C1 segment of cervical spinal cord (tissue), 14 donors: ENCODE results near the gene ACMSD.
"Not testable (repeated sequence)": the region's sequence is repeated elsewhere in the genome, so short reads cannot be mapped to it uniquely, and the experiment has no call there.

ENCODE experiments used
- DNase-seq, 14 donors: peaks; one replicate each; lab custom pipeline; 2025; lab: John Stamatoyannopoulos, UW

Gene ACMSD

DNA sequence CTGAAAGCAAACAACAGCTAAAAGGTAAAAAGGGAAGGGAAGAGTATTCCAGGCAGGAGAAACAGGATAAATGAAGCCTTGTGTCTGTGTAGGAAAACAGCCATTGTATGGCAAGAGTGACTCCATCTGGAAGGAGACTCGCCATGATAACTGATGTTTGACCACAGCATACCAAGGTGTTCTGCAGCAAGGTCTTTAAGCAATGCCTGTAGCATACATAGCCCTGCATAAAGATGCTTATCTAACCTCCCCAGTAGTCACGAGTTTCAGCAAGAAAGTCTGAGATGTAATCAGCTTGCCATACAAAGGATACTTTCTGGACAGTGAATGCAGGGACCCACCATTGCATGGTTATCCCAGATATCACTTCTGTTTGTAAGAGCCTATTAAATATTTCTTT lies 68.3 kb downstream of the ACMSD start:
- no peak for DNase-seq

DNA sequence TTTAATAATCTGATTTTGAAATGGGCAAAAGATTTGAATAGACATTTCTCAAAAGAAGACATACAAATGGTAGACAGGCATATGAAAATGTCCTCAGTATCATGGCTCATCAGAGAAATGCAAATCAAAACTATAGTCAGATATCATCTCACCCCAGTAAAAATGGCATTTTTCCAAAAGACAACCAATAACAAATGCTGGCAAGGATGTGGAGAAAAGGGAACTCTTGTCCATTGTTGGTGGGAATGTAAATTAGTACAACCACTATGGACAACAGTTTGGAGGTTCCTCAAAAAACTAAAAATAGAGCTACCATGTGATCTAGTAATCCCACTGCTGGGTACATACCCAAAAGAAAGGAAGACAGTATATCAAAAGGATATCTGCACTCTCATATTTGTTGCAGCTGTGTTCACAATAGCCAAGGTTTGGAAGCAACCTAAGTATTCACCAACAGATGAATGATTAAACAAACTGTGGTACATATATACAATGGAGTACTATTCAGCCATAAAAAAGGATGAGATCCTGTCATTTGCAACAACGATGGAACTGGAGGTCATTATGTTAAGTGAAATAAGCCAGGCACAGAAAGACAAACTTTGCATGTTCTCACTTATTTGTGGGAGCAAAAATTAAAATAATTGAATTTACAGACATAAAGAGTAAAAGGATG lies 69.2 kb downstream of the ACMSD start:
- not testable (repeated sequence) for DNase-seq

DNA sequence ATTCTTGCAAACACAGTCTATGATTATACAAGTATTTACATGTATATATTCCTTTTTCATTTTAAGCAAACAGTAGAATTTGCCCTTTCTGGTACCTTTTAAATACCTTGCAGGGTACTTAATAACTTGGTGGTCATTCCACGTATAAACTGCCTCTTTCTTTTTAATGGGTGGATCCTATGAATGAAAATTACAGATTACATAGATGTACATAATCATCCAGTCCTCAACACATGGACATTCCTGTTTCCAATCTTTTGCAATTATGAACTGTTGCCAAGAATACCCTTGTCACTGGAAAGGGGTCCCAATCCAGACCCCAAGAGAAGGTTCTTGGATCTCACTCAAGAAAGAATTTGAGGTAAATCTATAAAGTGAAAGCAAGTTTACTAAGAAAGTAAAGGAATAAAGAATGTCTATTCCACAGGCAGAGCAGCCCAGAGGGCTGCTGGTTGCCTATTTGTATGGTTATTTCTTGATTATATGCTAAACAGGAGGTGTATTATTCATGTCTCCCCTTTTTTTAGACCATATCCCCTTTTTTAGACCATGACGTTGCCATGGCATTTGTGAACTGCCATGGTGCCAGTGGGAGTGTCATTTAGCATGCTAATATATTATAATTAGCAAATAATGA lies 72.5 kb downstream of the ACMSD start:
- DNase-seq, result no peak

DNA sequence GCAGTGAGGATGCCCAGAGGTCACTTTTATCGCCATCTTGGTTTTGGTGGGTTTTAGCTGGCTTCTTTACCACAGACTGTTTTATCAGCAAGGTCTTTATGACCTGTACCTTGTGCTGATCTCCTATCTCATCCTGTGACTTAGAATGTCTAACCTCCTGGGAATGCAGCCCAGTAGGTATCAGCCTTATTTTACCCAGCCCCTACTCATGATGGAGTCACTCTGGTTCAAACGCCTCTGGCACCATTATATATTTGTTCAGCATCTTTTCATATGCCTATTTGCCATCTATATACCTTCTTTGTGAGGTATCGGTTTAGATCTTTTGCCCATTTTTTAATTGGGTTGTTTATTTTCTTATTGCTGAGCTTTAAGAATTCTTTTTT lies 73.0 kb downstream of the ACMSD start:
- no peak for DNase-seq

DNA sequence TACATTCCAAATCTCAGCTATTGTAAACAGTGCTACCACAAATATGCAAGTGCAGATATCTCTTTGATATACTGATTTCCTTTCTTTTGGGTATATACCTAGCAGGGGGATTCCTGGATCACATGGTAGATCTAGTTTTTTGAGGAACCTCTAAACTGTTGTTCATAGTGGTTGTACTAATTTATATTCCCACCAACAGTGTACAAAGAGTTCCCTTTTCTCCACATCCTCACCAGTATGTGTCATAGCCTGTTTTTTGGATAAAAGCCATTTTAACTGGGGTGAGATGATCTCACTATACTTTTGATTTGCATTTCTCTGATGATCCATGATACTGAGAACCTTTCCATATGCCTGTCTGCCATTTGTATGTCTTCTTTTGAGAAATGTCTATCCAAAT lies 73.9 kb downstream of the ACMSD start:
- no peak for DNase-seq

DNA sequence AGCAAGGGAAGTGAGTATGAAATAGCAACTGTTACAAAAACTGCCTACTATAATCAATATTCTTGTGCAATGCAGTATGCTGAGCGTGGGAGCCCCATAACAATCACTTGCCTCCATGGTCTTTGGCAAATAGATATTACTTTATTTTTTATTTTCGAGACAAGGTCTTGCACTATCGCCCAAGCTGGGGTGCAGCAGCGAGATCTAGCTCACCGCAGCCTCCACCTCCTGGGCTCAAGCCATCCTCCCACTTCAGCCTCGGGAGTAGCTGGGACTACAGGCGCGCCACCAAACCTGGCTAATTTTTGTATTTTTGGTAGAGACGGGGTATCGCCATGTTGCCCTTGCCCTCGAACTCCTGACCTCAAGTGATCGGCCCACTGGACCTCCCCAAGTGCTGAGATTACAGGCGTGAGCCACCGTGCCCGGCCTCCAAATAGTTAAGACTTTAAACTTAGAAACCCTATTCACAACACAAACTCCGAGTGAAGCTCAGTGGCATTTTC lies 79.0 kb downstream of the ACMSD start:
- peak in 5 of 14 donors; percentile 0 to 58 (median 21) for DNase-seq

DNA sequence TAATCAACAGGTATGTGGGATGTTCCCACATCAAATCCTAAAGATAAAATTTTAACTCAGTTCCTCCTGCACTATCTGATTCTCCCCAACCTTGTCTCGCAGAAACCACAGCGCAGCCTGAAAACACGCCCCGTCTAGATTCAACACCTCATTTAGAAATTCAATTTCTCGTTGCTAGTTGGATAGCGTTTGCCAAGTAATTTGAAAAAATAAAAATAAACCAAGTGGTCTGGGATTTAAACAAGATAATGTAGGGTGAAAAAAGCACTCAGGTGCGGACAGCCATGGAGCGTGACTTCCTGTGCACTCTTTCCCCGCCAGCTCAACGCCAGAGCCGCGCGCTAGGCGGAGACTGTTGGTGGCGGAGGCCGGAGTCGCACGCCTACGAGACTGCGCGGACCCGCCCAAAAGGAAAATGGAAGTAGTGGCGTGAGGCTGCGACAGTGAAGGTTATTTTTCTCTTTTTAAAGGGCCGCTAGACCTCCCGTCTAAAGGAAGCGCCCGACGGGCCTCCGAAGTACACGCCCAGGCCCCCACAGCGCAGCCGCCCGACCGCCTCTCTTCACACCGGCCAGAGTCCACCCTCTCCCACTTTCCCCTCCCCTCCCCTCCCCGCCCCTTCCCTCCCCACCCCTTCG lies 79.6 kb downstream of the ACMSD start:
- DNase-seq, result peak in 4 of 14 donors; percentile 82 to 98 (median 92)

DNA sequence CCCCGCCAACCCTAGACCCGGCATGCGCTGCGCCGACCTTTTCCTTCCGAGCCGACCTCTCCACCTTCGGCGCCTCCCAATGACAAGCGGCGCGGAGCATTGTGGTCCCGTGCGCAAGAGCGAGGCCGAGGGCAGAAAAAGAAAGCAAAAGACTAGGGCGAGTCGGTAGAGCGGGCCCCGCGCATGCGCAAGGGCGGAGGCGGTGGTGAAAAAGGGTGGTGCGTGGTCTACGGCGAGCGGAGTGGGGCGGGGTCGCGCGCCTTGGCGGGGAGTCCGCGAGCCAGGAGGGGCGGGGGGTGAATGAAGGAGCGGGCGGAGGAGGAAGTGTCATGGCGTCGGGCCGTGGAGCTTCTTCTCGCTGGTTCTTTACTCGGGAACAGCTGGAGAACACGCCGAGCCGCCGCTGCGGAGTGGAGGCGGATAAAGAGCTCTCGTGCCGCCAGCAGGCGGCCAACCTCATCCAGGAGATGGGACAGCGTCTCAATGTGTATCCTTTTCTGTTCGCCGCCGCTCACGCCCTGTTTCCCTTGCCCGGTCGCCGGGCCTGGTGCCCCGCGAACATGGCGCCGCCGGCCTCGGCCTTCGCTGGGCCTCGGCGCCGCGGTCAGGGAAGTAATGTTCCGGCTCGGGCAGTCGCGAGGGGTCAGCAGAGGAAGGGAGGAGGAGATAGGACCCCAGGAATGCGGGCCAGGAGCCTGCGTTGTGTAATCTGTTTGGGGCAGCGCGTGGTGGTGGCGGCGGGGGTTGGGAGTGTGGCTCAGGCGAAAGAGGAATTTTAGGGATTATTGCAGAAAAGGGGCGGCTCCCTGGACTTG lies 80.3 kb downstream of the ACMSD start, which contains the start of gene CCNT2:
Gene CCNT2 (plus strand): TSS at position 297 of the 815 bp plus-strand sequence. CDS start 33 bp downstream, at position 330.
- peak; percentile 97 to 100 (median 100) for DNase-seq

DNA sequence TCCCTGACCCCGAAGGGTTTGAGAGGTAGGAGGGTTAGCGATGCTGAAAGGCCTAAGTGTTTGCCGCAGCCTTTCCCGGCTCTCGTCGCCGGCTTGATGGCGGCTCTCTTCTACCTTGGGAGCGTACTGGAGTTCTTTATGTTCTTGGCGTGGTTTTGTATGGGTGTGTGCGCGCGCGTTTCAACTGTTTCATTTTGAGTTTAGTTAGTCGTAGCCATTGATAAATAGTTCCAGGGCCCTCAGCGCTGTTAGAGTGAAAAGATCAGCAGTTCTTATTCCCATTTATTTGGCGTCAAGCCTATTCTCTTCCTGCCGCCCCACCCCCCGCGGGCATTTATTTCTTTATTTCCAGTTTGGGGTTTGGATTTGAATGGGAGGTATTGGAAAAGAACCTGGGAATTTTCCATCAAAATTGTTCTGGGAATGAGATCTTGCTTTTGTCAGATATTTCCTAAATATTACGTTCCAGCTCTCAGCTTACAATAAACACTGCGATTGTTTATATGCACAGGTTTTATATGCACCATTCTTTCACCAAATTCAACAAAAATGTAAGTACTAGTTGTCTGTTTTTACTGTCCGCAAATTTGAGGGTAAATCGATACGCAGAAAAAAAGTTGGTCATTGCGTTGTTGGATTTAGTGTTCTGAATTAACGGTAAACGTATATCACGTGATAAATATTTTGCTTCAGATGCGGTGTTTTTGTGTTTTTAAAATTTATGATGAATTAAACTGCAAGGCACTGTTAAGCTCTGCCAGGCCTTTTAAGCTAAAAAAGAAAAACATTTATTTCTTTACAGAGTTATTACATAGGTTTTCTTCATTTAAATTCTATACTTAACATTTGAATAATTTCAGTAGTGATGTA lies 81.2 kb downstream of the ACMSD start:
- DNase-seq, result peak in 5 of 14 donors; percentile 41 to 68 (median 49)

DNA sequence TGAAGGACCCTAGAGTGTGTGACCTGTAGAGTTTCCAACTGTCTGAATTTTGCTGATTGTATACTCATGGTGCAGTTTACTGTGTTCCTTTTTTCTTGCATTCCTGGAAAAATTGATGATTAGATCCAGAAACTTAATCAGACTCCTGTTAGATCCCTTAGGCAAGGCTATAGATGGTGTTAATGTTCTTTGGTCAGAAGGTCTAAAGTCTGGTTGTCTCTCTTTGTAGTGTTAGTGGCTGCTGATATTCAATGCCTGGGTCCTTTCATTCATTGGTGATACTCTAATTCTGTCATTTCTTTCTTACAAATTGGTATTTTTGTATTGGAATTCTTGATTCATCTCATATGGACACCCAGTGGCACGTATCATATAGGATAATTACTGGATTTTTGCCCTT lies 86.5 kb downstream of the ACMSD start:
- no peak for DNase-seq

DNA sequence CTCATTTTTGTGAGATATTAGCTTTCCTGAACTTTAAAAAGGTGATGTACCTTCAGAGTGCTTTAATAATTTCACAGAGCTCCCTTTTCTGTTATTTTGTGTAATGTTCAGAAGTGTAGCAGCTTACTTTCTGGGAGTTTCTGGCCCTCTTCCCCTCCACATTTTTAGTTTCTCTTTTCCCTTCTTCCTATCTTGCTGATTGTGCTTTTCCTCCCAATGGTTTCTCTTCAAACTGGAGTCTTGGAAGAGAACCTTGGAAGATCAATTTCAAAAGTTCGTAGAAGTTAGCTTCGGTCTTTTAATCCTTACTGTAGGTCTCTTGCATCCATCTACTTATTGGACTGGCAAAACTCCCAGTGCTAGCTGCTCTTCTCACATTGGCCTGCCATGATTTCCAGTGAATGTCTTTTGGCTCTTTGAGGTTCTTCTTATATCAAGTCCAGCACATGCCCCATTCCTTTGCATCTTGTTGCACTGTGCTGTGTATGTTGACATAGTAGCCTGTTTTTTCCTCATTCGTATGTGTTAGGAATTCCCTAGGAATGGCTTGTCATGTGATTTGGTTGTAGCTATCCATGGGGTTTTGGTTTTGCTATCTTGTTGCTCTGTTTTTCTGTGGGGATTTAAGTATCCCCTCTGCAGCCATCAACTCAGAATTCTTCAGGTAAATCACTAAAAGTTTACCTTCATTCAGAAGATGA lies 88.0 kb downstream of the ACMSD start:
- no peak for DNase-seq

DNA sequence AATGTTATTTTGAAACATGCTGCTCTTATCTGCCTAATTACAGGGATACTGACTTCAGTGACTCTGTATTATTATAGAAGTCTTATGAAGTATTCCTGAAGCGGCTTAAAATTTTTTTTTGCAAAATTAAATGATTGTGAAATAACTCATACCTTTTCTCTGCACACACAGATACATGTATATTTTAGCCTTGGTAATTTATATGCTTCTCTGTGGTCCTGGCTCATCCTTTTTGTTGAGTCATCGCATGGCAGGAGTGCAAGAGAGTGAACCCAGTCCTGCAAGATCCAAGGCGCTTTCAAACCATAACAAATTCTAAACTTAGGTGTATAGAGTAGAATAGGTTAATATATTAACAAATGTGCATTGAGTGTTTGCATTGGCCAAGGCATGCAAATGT lies 88.8 kb downstream of the ACMSD start:
- DNase-seq, result no peak

DNA sequence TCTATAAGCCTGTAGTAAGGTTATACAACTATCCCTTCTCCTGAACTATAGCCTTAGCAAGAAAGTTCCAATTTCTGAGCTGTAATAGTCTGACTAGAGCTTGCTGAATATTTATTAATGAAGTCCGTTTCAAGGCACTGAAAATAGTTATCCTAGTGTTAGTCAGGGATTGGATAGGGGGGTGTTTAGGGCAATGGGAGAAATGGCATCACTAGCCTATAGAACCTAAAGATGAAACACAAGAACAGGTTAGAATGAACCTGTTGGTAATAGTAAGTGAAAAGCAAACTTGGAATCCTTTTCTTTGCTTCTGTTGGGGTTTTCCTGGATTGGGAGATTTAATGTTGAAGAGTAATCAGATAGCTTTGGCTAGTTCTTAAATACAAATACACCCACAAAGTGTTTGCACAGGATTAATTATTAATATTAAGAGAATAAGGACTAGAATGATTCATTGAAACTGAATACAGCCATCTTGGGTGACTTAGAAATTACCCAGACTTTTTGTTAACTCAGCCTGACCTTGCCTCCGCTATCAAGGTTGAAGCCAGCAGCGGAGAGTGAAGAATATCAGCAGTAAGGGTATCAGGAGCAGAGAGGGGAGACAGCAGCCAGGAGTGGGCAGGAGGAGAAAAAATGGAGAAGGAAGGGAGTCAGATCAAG lies 94.6 kb downstream of the ACMSD start:
- DNase-seq, result no peak

DNA sequence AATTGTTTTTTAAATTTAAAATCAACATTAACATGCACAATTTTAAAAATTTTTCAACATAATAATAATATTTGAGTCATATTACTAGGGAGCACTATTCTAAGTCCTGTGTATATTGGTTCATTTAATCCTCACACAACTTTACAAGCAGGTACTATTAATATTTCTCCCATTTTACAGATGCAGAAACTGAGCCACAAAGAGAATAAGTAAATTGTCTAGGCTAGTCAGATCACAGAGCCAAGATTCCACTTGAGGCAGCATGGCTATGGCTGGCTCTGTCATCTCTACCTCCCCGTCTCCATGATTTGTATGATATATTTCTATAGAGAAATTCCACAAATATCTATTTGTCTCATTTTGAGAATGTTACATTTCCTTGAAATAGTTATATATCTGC lies 95.3 kb downstream of the ACMSD start:
- no peak for DNase-seq

DNA sequence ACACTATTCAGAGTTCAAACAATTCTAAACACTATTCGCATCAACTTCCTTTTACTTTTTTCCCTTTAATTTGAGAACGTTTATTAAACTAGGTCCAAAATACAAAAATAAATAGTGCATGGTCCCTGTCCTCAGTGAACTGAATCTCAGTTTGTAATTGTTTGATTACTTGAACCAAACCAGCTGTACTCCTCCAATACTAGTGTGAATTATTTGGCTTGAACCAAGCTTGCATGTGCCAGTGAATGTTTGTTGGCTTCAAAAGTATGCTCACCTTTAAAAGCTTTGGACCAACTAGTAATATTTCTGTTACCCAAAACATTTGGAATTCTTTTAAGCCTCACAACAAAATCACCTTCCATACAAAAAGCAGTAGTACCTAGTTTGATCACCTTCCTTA lies 95.7 kb downstream of the ACMSD start:
- no peak for DNase-seq

DNA sequence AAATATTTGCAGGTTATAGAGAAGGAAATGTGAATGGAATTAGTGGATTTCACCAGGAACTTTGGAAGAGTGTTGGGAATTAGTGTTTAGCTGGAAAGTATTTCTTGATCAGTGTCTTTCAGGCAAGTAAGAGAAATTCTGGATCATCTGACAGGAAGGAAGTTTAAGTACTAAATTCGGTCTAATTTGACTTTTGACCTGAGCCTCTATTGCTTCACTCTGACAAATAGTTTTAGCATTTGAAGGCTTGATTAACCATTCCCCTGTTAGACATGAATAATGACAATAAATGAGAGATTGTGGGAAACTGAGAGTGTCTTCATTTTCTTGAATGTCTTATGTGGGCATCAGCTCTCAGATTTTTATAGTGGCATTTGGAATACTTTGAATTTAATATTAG lies 96.2 kb downstream of the ACMSD start:
- DNase-seq, result no peak

DNA sequence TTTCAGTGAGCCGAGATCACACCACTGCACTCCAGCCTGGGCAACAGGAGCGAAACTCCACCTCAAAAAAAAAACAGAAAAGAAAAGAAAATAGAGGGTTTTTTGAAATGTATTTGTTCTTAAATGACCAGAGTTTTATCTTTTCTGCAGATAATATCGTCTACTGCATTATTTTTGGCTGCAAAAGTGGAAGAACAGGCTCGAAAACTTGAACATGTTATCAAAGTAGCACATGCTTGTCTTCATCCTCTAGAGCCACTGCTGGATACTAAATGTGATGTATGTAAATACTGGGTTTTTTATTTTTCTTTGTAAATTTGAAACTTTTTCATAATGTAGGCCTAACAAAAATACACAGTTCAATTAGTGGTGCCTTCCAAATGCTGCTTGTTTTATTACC lies 98.3 kb downstream of the ACMSD start:
- DNase-seq, result no peak

DNA sequence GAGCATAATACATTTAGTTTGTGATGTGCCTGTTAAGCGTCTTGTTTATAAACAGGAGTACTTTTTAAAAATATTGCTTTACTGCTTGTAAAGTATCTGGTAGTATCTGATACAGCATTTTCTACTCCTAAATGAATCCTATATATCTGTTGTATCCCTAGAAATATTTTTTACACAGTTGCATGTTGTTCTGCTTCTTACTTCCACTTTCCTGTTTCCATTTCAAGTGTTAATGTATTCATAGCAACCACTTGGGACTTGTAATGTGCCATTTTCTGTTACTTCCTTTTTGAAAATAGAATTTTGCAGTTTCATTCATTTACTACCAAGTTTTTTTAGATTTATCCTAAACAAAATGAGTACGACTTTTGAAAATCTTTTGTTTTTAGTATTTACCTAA lies 105.1 kb downstream of the ACMSD start:
- no peak for DNase-seq

DNA sequence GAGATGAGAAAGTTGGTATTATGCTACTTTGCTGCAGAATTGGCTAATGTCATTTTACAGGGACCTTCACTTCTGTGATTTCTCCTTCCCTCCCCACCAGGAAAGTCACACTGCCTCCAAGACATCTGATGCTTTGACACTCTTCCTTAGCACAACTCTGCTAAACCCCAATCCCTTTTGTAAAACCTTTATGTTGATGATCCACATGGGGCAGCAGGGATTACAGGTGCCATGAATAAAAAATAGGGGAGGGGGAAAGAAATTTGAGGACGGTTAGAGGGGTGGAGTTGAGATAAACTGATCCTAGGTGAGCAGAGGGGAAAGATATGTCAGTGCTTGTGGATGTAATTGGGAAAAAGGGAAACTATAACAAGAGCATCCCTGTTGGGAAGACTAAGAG lies 106.6 kb downstream of the ACMSD start:
- no peak for DNase-seq

DNA sequence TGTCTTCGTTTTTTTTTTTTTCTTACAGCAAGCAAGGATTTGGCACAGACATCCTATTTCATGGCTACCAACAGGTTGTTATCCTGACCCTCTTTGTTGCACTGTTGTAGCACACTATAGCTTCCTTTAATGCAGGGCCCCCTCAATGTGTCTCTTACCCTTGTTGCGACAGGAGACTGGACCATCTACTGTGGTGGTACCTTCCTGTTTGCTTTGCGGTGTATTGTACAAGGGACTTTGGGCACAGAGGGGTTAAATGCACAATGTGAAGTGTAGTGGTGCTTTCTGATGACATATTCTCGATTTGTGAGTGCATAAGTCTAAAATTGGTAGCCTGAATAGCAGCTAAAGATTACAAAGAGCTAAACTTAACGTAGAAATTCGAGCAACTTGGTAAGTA lies 107.7 kb downstream of the ACMSD start:
- DNase-seq, result no peak
